Hepatic stellate cell (primary cell): Measurements from ENCODE around the gene FBLN2.

Source experiments
- DNase-seq: peaks from one replicate; pipeline ENCODE4 v3.0.0; 2011; ENCODE audit warnings: low spot score

The FBLN2 gene

DNA sequence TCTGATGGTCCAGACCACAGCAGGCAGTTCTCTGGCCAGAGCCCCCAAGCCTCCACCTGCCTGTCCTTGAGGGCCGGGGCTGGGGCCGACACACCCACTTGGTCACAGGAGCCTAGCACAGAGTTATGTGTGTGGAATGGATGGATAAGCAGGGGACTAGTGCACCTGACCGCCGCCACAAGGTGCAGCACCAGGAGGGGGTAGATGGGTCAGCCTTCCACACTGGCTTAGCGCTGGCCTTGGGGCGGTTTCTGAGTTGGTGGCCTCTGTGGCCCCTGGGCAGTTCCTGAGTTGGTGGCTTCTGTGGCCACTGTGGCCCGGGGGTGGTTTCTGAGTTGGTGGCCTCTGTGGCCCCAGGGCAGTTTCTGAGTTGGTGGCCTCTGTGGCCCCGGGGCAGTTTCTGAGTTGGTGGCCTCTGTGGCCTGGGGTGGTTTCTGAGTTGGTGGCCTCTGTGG lies 75.8 kb downstream of the FBLN2 start:
- DNase-seq, result no peak

- no peak for DNase-seq
Measured at GRCh38 chr3:13626396-13626795, 77.5 kb downstream of the FBLN2 start.

- DNase-seq, result no peak
Measured at GRCh38 chr3:13626915-13627460, 78.1 kb downstream of the FBLN2 start.

DNA sequence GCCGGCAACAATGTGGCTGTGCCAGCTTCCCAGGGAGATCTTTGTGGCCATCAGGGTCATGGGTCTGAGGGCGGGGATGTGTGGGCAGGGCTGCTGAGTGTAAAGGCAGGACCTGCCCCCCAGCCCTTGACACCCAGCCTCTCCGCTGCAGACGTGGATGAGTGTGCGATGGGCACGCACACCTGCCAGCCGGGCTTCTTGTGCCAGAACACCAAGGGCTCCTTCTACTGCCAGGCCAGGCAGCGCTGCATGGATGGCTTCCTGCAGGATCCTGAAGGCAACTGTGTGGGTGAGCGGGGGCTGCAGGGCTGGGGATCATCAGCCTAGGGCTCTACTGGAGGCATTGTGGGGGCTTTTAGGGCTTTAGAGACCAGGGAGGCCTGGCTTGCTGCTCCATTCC lies 78.8 kb downstream of the FBLN2 start:
- no peak for DNase-seq

DNA sequence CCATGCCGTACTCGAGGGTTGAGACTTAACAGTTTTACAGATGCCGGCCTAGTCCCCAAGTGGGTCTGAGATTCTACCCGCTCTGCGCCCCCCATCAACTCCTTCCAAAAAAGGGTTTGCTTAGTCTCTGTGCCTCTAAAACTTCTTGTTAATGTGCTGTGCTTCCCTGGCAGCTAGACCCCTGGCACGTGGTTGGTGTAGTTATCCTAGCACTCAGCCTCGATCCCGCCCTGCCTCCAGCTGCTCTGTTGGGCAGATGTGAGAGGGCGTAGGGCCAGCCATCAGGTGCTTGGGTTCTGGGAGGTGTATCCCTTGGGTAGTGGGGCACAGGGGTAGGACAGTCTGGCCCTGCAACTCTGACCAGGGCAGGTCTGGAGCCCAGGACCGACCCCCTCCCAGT lies 79.5 kb downstream of the FBLN2 start:
- DNase-seq, result no peak

- DNase-seq, result no peak
Measured at GRCh38 chr3:13628841-13629551, 80.1 kb downstream of the FBLN2 start.

DNA sequence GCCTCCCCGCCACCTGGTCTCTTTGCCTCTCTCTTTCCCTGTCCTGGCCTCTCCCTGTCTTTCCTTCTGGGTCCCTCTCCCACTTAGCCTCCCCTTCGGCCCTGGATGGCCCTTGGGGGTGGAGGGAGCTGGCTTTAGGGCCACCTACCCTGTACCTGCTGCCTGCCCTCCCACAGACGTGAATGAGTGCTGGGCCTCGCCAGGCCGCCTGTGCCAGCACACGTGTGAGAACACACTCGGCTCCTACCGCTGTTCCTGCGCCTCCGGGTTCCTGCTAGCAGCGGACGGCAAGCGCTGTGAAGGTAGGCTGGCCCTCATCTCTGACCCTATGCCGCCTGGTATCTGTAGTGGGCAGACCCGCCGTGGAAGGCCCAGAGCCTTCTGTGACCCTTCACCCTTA lies 80.7 kb downstream of the FBLN2 start:
- no peak for DNase-seq

- no peak for DNase-seq
Measured at GRCh38 chr3:13631256-13631655, 82.3 kb downstream of the FBLN2 start.

DNA sequence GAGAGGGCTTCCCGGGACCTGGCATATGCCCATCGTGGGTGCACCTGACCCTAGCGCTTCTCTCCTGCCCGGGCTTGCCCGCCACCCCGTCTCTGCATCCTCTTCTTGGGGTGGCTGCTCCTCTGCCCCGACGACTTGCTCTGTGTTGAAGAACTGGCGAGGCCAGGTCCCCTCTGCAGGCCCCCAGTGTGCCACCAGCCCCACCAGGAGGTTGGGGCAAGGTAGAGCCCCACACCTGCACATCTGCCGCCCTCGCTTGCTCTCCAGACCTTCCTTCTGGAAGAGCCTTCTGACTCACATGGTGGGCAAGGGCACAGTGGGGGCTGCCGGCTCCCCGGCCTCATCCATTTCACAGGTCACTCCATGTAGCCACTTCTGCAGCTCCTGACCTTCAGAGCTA lies 84.3 kb downstream of the FBLN2 start:
- DNase-seq, result no peak

DNA sequence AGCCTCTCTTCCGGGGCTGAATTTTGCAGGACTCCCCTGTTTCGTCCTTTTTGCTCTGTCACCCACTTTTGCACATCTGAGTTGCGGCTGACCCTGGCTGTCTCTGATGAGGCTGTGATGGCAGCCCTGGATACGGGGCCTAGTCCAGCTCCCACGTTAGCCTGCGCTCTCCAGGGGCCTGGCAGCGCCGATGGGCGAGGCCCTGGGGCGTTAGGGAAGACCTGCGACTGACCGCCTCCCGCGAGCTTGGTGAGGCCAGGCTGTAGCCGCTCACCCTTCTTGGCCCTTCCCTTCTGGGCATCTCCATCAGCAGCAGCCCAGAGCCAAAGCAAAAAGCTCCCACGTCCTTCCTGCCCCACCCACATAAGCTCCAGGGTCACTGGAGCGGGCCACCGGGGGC lies 85.2 kb downstream of the FBLN2 start:
- DNase-seq, result no peak

DNA sequence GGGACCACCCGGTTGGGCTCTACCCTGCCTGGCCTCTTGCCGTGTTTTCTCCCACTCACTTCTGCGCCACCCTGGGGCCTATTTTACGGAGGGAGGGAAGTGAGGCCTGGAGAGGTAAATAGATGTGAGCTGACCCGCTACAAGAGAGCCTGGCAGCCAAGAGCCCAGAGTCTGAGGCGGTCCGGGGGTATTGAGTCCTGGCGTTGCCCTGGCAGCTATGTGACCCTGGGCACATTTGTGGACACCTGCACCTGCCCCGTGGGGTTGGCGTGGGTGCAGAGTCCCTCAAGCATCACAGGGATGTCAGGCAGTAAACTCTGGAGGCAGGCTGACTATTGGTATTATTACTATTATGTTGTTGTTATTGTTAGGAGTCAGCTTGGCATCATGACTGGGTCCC lies 85.7 kb downstream of the FBLN2 start:
- no peak for DNase-seq

- no peak for DNase-seq
Measured at GRCh38 chr3:13636186-13636585, 87.3 kb downstream of the FBLN2 start.

DNA sequence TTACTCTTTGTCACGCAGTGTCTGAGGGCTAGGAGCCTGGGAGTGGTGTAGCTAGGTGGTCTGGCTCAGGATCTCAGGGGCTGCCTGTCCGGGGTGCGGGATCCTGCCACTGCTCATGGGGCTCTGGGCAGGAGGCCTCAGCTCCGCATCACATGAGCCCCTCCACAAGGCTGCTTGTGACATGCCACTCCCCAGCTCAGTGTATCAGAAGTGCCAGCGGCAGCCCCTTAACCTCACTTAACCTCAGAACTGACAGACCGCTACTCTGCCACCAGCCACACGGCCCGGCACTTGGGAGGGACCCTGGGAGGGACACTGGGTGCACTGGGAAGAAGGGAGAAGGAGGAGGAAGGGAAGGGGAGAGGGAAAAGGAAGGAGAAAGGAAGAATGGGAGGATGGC lies 87.9 kb downstream of the FBLN2 start:
- DNase-seq, result no peak

- DNase-seq, result no peak
Measured at GRCh38 chr3:13637311-13637891, 88.5 kb downstream of the FBLN2 start.

DNA sequence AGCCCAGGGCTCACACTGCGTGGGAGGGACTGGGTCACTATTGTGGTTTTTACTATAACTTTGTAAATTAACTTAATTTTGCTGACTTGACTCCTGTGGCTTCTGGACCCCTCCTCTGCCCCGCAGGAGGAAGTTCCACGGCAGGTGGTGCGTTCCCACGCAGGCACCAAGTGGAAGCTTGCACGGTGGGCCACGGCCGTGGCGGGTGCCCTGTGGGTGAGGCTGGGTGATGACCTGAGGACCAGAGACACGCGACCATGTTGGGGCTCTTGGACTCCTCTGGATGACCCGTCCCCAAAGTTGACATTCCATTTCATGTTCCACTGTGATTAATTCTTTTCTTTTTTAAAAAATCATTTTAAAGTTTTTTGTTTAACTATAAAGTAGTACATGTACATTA lies 89.0 kb downstream of the FBLN2 start:
- DNase-seq, result no peak

GRCh38 chr3:13638927-13639326 lies 90.0 kb downstream of the FBLN2 start:
- DNase-seq, result no peak

DNA sequence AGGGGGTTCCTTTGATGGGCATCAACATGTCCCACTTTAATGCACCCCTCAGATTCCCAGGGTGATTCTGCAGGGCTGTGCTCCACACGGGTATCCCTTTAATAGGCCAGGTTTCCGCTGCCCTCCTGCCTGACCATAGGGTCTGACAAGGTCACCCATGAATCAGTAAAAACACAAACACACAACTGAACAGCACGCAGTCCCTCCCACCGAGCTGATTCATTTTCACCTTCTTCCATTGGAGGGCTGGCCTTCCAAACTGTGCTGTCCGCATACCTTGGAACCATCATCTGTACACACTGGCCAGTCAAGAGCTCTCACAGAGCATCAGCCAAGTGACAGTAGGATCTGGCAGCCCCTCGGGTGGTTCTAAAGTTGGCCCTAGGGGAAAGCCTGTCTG lies 93.7 kb downstream of the FBLN2 start:
- DNase-seq, result no peak

DNA sequence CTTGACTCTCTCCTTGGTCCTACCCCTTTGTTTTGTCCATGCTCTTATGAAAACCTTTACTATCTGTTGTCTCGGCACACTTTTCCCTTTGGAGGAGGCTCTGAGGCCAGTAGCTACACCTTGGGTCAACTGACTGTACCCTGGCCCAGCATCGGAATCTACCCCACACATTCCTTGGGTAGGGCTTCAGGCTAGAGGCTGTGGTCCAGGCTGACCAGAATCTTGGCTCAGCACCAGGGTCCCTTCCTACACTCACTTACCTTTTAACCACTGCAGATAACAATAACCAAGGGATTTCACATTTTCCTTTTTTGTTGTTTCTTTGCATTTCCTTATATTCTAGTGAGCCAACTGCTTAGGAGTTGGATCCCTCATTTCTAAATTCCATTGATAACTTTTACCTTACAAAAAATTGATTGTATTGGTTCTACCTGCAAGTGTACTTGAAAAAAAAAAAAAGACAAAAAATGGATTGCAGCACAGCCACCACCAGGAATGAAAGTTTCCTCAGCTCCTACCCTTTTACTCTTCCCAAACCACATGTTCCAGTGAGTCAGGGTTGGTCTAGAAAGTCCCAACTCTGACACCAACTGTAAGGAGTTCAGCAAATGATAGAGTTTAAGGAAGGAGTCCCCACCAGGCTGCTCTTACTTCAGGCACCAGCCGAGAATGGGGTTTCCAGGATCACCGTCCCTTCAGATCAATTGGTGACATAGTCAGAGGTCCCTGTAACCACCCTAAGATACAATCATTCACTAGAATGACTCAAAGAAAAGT lies 95.6 kb downstream of the FBLN2 start:
- DNase-seq, result no peak

DNA sequence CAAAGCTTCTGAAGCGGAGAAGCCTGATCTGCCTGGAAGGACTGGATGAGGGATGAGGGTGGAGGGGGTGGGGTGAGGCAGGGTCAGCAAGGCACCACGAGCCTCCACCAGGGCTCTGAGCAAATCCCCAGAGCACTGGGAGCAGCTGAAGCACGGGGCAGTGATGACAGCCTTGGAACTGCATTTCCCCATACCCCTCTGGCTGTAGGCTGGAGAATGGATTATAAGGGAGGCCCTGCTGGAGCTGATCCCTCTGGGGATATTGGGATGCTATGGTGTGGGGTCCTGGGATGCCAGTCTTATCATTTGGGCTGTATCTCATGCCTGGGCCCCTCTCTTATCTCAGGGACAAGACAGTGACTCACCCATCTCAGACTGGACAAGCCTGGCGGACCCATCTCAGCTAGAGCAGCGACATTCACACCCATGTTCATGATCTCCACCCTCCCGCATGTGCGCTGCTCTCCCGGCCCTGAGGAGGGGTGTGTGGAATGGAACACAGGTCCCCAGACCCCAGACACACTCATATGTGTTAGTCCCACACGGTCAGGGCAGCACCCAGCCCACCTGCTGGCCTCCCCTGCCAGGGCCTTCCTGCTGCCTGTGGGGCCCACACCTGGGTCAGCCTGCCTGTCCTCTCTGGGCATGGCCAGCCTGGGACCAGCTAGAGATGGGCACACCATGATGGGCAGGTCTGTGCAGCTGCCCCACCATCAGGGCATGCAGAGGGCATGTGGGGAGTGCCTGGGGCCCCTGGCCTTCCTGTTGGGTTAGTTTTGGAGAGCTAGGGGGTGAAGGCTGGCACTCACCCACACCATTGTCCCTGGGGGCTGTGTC lies 97.1 kb downstream of the FBLN2 start:
- no peak for DNase-seq

- DNase-seq, result peak; percentile 50
Measured at GRCh38 chr3:13647298-13648059, 98.6 kb downstream of the FBLN2 start.
